Breast epithelium (tissue), 4 donors: Measurements from ENCODE around the gene SETDB2. TPM values are rescaled to one million over a fixed set of nuclear protein-coding genes. Genes with fewer than 3 reads are reported as not detected.

ENCODE experiments used
- DNase-seq, 2 donors: peaks; one replicate each; pipeline ENCODE4 v3.0.0-alpha.2; 2019; ENCODE audit warnings: low spot score in 2 of 2
- H3K27ac ChIP-seq, 2 donors: fragments of 200-600 bp; sonication (generic) in 1 of 2; one replicate each; pipeline ENCODE4 v1.5.1; 2016 to 2019; ENCODE audit warnings: mild to moderate bottlenecking in 1 of 2
- H3K27me3 ChIP-seq, 2 donors: fragments of 200-600 bp; sonication (generic) in 1 of 2; one replicate each; pipeline versions ENCODE4 v1.5.1 to v1.6.0; 2017 to 2019; ENCODE audit warnings: control low read depth in 1 of 2, mild to moderate bottlenecking in 1 of 2
- H3K36me3 ChIP-seq: fragments of 200-600 bp; one replicate; pipeline ENCODE4 v1.5.1; 2019
- H3K4me1 ChIP-seq, 2 donors: fragments of 200-600 bp; sonication (generic); one replicate each; pipeline ENCODE4 v1.5.1; 2016 to 2019; ENCODE audit warnings: control low read depth in 1 of 2
- H3K4me3 ChIP-seq, 3 donors: fragments of 200-600 bp; sonication (generic); 1 replicate in 2 of 3; 2 replicates in 1 of 3; pipeline ENCODE4 v1.5.1; 2016 to 2019; ENCODE audit warnings: mild to moderate bottlenecking in 3 of 3, moderate library complexity in 2 of 3
- H3K9me3 ChIP-seq, 2 donors: fragments of 200-600 bp; sonication (generic) in 1 of 2; one replicate each; pipeline ENCODE4 v1.5.1; 2016 to 2019; ENCODE audit warnings: control low read depth in 1 of 2
- CTCF ChIP-seq, 3 donors: fragments of 450-650 bp; IDR thresholded peaks; one replicate each; pipeline ENCODE4 v1.5.1; 2016 to 2017; ENCODE audit warnings: antibody characterized with exemption in 3 of 3, mild to moderate bottlenecking in 3 of 3, moderate library complexity in 3 of 3
- POLR2A ChIP-seq: fragments of 450-650 bp; IDR thresholded peaks from one replicate; pipeline ENCODE4 v1.6.1; 2016; ENCODE audit warnings: antibody characterized with exemption, mild to moderate bottlenecking, moderate library complexity
- POLR2AphosphoS5 ChIP-seq, 3 donors: sonication (generic); formaldehyde crosslinking; IDR thresholded peaks; one replicate each; pipeline ENCODE4 v1.6.1; 2017; ENCODE audit warnings: antibody characterized with exemption in 3 of 3
- intact Hi-C: fragments of 100-400 bp; cut with DNase I; formaldehyde crosslinking; loops from one replicate; pipeline ENCODE4 v1.15.1; 2023; ENCODE audit warnings: low total_unique reads
- total RNA-seq, 3 donors: library from RNA; depleted of rRNA; stranded (reverse); fragments of >200 nt; gene quantifications; one replicate each; pipeline ENCODE4 v1.1.0, GENCODE V29; 2016

The SETDB2 gene
- total RNA-seq, 3 donors from 2014 or later, result 9.9 to 17.0 (median 12.8) TPM

- H3K4me3 ChIP-seq, result no peak overlapping the region
- intact Hi-C loops, result no loop called here
- H3K27me3 ChIP-seq, result no peaks in the 10 kb centered on the region
- H3K4me1 ChIP-seq, result no peaks in the 10 kb centered on the region
- no peak for TF ChIP-seq POLR2AphosphoS5 (IDR thresholded peaks at IDR 0.05)
- TF ChIP-seq POLR2A, result no peak
- TF ChIP-seq CTCF (IDR thresholded peaks at IDR 0.05), result no peak
- DNase-seq, result no peak
- peaks cover 3% of the 10 kb centered on the region for H3K36me3 ChIP-seq
- H3K27ac ChIP-seq, result no peak overlapping the region
- no peaks in the 10 kb centered on the region for H3K9me3 ChIP-seq
These were observed 15.9 kb upstream of the SETDB2 start for GRCh38 chr13:49428041-49428763.

GRCh38 chr13:49429121-49429520 lies 15.0 kb upstream of the SETDB2 start:
- TF ChIP-seq POLR2A (no peak), POLR2AphosphoS5 (IDR thresholded peaks at IDR 0.05) (no peak), CTCF (IDR thresholded peaks at IDR 0.05) (no peak)
- Histone ChIP-seq H3K27ac (no peak overlapping the region), H3K4me3 (no peak overlapping the region), H3K36me3 (peaks cover 3% of the 10 kb centered on the region), H3K9me3 (no peaks in the 10 kb centered on the region), H3K4me1 (no peaks in the 10 kb centered on the region), H3K27me3 (no peaks in the 10 kb centered on the region)
- intact Hi-C loops, result no loop called here
- DNase-seq, result no peak

- H3K27ac ChIP-seq, result no peak overlapping the region
- no peaks in the 10 kb centered on the region for H3K9me3 ChIP-seq
- DNase-seq, result no peak
- peaks cover 3% of the 10 kb centered on the region for H3K36me3 ChIP-seq
- intact Hi-C loops, result no loop called here
- no peak for TF ChIP-seq POLR2AphosphoS5 (IDR thresholded peaks at IDR 0.05)
- no peak for TF ChIP-seq POLR2A
- TF ChIP-seq CTCF (IDR thresholded peaks at IDR 0.05), result no peak
- no peak overlapping the region for H3K4me3 ChIP-seq
- H3K4me1 ChIP-seq, result no peaks in the 10 kb centered on the region
- H3K27me3 ChIP-seq, result no peaks in the 10 kb centered on the region
These were observed 8.1 kb upstream of the SETDB2 start for GRCh38 chr13:49435992-49436391.

- H3K9me3 ChIP-seq, result no peaks in the 10 kb centered on the region
- H3K4me3 ChIP-seq, result no peak overlapping the region
- no peak overlapping the region for H3K27ac ChIP-seq
- DNase-seq, result no peak
- H3K36me3 ChIP-seq, result peaks cover 3% of the 10 kb centered on the region
- intact Hi-C loops, result no loop called here
- TF ChIP-seq POLR2A, result no peak
- TF ChIP-seq POLR2AphosphoS5 (IDR thresholded peaks at IDR 0.05), result no peak
- TF ChIP-seq CTCF (IDR thresholded peaks at IDR 0.05), result peak in 2 of 3 donors; percentile 40 to 48
- no peaks in the 10 kb centered on the region for H3K4me1 ChIP-seq
- no peaks in the 10 kb centered on the region for H3K27me3 ChIP-seq
These were observed 7.2 kb upstream of the SETDB2 start for GRCh38 chr13:49436890-49437289.

- intact Hi-C loops, result no loop called here
- Histone ChIP-seq H3K4me3 (no peak overlapping the region), H3K36me3 (peaks cover under 1% of the 10 kb centered on the region), H3K4me1 (no peaks in the 10 kb centered on the region), H3K9me3 (no peaks in the 10 kb centered on the region), H3K27me3 (no peaks in the 10 kb centered on the region), H3K27ac (no peak overlapping the region)
- no peak for DNase-seq
- TF ChIP-seq POLR2A, result no peak
- TF ChIP-seq POLR2AphosphoS5 (IDR thresholded peaks at IDR 0.05), result no peak
- TF ChIP-seq CTCF (IDR thresholded peaks at IDR 0.05), result no peak
These were observed 6.4 kb upstream of the SETDB2 start for GRCh38 chr13:49437705-49438104.
